Measurements from ENCODE around the gene ENO4.

ENO4 gene

DNA sequence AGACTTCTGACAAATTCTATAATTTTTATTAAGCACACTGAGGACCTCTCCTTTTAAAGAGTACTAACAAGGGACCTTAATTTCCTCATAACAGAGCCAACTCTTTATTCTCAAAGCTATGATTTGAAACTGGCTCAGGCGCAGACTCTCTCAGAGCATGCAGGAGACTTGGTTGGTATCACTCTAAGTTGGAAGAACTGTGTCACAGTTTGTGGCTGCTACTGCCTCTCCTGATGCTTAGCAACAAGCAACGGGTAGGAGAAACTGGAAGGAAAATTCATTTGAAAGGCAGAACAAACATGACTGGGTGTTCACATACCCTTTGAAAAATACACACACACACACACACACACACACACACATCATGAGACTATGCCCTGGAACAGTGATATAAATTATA is 33.3 kb downstream of the ENO4 start:
- no peaks in the 10 kb centered on the region for H3K27me3 ChIP-seq (ENCODE audit: insufficient read depth, low read depth, severe bottlenecking)
- H3K4me3 ChIP-seq (ENCODE audit: low read depth, low read length) = no peak overlapping the region
- no peak overlapping the region for H3K27ac ChIP-seq
- H3K9me3 ChIP-seq (ENCODE audit: severe bottlenecking) = no peaks in the 10 kb centered on the region
- no peak for DNase-seq
- TF ChIP-seq CTCF (IDR thresholded peaks at IDR 0.05; ENCODE audit: low read depth, low read length) = no peak
- no peaks in the 10 kb centered on the region; the same call in 1 of the 2 replicates for H3K36me3 ChIP-seq

DNA sequence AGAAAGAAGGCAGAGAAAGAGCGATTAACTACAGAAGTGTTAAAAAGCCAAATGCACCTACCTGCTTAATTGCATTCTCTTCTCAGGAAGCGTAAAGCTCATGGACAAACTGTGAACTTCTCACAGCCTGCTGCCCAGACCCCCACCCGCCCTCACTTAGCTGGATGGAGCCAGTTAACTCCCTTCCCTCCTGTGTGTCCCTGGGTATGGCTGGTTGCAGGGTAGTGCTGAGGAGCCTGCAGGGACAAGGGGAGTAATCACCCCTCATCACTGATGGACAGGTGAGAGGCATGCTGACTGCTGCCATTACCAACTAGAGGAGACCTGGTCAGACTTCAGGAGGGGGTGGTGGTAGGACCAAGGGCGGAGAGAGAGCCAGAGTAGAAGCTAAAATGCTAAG is 37.5 kb downstream of the ENO4 start:
- Histone ChIP-seq H3K27ac (no peak overlapping the region), H3K9me3 (ENCODE audit: severe bottlenecking) (no peaks in the 10 kb centered on the region), H3K36me3 (no peaks in the 10 kb centered on the region; the same call in 1 of the 2 replicates), H3K27me3 (ENCODE audit: insufficient read depth, low read depth, severe bottlenecking) (no peaks in the 10 kb centered on the region), H3K4me3 (ENCODE audit: low read depth, low read length) (no peak overlapping the region)
- DNase-seq = no peak
- TF ChIP-seq CTCF (IDR thresholded peaks at IDR 0.05; ENCODE audit: low read depth, low read length) = no peak

GRCh38 chr10:116888380-116889055 is 39.2 kb downstream of the ENO4 start:
- Histone ChIP-seq H3K9me3 (ENCODE audit: severe bottlenecking) (no peaks in the 10 kb centered on the region), H3K36me3 (no peaks in the 10 kb centered on the region; the same call in 1 of the 2 replicates), H3K4me3 (ENCODE audit: low read depth, low read length) (no peak overlapping the region), H3K27ac (no peak overlapping the region), H3K27me3 (ENCODE audit: insufficient read depth, low read depth, severe bottlenecking) (no peaks in the 10 kb centered on the region)
- TF ChIP-seq CTCF (IDR thresholded peaks at IDR 0.05; ENCODE audit: low read depth, low read length) = no peak
- DNase-seq = no peak

DNA sequence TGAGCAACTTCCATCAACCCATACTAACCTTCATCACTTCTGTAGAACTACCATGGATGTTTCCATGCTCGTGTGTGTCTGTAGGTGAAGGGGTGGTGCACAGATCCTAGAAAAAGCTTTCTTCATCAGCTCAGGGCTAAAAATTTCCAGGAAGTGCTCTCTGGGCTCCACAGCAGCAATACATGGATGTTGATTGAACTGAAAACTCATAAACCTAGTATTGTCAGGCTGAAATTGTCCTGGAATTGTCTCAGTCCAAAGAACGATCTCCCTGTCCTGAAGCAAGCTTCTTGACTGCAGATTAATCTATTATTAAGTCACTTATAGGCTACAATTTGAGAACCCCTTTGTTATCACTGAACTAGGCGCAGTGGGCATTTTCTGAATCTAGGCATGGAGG is 39.8 kb downstream of the ENO4 start:
- Histone ChIP-seq H3K27me3 (ENCODE audit: insufficient read depth, low read depth, severe bottlenecking) (no peaks in the 10 kb centered on the region), H3K27ac (no peak overlapping the region), H3K9me3 (ENCODE audit: severe bottlenecking) (no peaks in the 10 kb centered on the region), H3K36me3 (no peaks in the 10 kb centered on the region; the same call in 1 of the 2 replicates), H3K4me3 (ENCODE audit: low read depth, low read length) (no peak overlapping the region)
- DNase-seq = no peak
- TF ChIP-seq CTCF (IDR thresholded peaks at IDR 0.05; ENCODE audit: low read depth, low read length) = no peak

- H3K9me3 ChIP-seq (ENCODE audit: severe bottlenecking) = no peaks in the 10 kb centered on the region
- H3K4me3 ChIP-seq (ENCODE audit: low read depth, low read length) = no peak overlapping the region
- H3K27me3 ChIP-seq (ENCODE audit: insufficient read depth, low read depth, severe bottlenecking) = no peaks in the 10 kb centered on the region
- H3K36me3 ChIP-seq = no peaks in the 10 kb centered on the region
- no peak overlapping the region for H3K27ac ChIP-seq
- TF ChIP-seq CTCF (IDR thresholded peaks at IDR 0.05; ENCODE audit: low read depth, low read length) = no peak
- DNase-seq = no peak
Measured at GRCh38 chr10:116891208-116891607, 41.9 kb downstream of the ENO4 start.
